Tibial artery (tissue), 4 donors: ENCODE results near the gene LIME1.

Source experiments
- DNase-seq, 2 donors: peaks; one replicate each; pipeline ENCODE4 v3.0.0-alpha.2; 2019
- H3K27ac ChIP-seq, 2 donors: fragments of 200-600 bp; sonication (generic) in 1 of 2; 1 replicate in 1 of 2; 2 replicates in 1 of 2; pipeline ENCODE4 v1.5.1; 2018 to 2019; ENCODE audit warnings: mild to moderate bottlenecking in 1 of 2
- H3K27me3 ChIP-seq, 2 donors: fragments of 200-600 bp; sonication (generic) in 1 of 2; one replicate each; pipeline versions ENCODE4 v1.5.1 to v1.6.0; 2016 to 2019
- H3K36me3 ChIP-seq, 3 donors: fragments of 200-600 bp; sonication (generic) in 2 of 3; one replicate each; pipeline ENCODE4 v1.5.1; 2016 to 2019; ENCODE audit warnings: mild to moderate bottlenecking in 2 of 3
- H3K4me1 ChIP-seq, 4 donors: fragments of 200-600 bp; sonication (generic) in 2 of 4; 1 replicate in 3 of 4; 2 replicates in 1 of 4; pipeline ENCODE4 v1.5.1; 2016 to 2019
- H3K4me3 ChIP-seq, 2 donors: fragments of 200-600 bp; sonication (generic) in 1 of 2; 1 replicate in 1 of 2; 2 replicates in 1 of 2; pipeline ENCODE4 v1.5.1; 2018 to 2019; ENCODE audit warnings: mild to moderate bottlenecking in 2 of 2
- H3K9me3 ChIP-seq, 3 donors: fragments of 200-600 bp; sonication (generic) in 1 of 3; one replicate each; pipeline ENCODE4 v1.5.1; 2016 to 2019
- CTCF ChIP-seq, 2 experiments: fragments of 200-600 bp in 1 of 2; fragments of 450-650 bp in 1 of 2; IDR thresholded peaks; one replicate each; pipeline ENCODE4 v1.5.1; 2017 to 2019; ENCODE audit warnings: antibody characterized with exemption in 2 of 2, mild to moderate bottlenecking in 1 of 2, moderate library complexity in 1 of 2
- intact Hi-C: fragments of 100-400 bp; cut with DNase I; formaldehyde crosslinking; loops from one replicate; pipeline ENCODE4 v1.15.0; 2023; ENCODE audit warnings: low total_unique reads

LIME1 gene

DNA sequence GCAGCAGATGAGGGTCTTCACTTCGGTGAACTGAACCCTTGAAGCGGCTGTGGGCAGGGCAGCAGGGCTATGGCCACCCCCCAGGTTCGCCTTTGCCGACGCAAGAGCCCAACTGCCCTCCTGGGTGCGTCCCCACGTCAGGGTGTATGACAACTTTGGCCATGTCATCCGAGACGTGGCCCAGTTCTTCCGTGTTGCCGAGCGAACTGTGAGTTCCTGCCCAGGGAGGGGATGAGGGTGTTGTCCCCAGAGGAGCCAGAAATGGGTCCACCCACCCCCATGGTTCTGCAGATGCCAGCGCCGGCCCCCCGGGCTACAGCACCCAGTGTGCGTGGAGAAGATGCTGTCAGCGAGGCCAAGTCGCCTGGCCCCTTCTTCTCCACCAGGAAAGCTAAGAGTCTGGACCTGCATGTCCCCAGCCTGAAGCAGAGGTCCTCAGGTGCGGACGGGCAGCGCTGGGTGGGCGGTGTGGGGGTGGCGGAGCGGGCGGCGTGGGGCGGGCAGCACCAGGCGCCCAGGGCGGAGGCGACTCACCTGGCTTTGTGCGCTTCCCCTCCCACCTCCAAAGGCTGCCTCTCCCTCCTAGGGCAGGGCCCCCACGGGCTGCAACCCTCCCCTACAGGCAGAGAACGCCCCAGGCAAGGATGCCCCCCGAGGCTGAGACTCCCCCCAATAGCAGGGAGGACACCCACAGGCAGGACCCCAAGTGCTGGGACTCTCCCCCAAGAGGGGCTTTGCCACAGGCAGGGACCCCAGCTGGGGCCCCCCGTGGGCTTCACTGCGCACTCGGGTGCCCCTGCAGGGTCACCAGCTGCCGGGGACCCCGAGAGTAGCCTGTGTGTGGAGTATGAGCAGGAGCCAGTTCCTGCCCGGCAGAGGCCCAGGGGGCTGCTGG, 46.2 kb upstream of the LIME1 start:
- Histone ChIP-seq H3K36me3 (peaks cover 0 to 35% (median 21%) of the 10 kb centered on the region in 3 donors), H3K9me3 (no peaks in the 10 kb centered on the region), H3K4me1 (peaks cover 4 to 32% (median 21%) of the 10 kb centered on the region in 4 donors), H3K27me3 (no peaks in the 10 kb centered on the region), H3K27ac (no peak overlapping the region), H3K4me3 (no peak overlapping the region)
- intact Hi-C loops, result no loop called here
- DNase-seq, result no peak
- no peak for TF ChIP-seq CTCF (IDR thresholded peaks at IDR 0.05)

DNA sequence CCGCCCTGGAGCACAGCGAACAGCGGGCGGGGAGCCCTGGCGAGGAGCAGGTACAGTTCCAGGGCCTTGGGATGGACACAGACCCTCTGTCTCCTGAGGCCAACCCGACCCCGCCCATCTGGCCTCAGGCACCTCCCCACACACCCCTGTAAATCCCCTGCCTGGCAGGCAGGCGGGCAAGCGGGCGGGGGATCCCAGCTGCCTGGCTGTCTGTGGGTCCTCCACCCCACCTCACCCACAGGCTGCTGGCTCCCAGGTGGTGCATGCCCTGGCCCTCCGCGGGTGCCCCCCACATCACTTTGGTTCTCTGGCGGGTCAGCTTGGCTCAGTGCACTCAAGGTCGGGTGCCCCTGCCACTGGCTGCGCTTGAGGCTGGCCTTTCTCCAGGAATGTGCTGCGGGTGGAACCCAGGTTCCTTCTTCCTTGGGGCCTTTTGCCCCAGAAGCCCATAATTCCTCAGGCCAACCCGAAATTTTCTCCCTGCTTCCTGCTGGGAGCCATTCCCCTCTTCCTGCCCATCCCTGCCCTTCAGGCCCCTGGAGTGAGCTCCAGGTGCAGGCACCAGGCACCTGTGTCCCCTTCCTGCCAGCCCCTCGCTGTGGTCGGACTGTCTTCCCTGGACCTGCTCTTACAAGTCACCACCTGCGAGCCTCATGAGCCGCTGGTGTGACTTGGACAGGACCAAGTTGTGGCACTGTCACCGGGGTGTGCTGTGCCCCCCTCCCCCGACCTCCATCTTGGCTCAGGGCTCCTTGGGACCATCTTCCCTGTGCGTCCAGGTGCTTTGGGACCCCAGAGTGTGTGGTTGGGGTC, 45.4 kb upstream of the LIME1 start:
- peaks cover 0 to 38% (median 28%) of the 10 kb centered on the region in 3 donors for H3K36me3 ChIP-seq
- H3K27me3 ChIP-seq, result no peaks in the 10 kb centered on the region
- no peak for TF ChIP-seq CTCF (IDR thresholded peaks at IDR 0.05)
- DNase-seq, result peak in 1 of 2 donors; percentile 67
- intact Hi-C loops, result no loop called here
- H3K4me3 ChIP-seq, result no peak overlapping the region
- H3K9me3 ChIP-seq, result no peaks in the 10 kb centered on the region
- H3K4me1 ChIP-seq, result peaks cover 4 to 29% (median 23%) of the 10 kb centered on the region in 4 donors
- H3K27ac ChIP-seq, result no peak overlapping the region

GRCh38 chr20:63691711-63692435, 44.6 kb upstream of the LIME1 start:
- intact Hi-C loops, result no loop called here
- no peaks in the 10 kb centered on the region for H3K9me3 ChIP-seq
- no peak for TF ChIP-seq CTCF (IDR thresholded peaks at IDR 0.05)
- H3K27me3 ChIP-seq, result no peaks in the 10 kb centered on the region
- peaks cover 4 to 29% (median 22%) of the 10 kb centered on the region in 4 donors for H3K4me1 ChIP-seq
- peak in 1 of 2 donors; percentile 66 for DNase-seq
- H3K4me3 ChIP-seq, result no peak overlapping the region
- peaks cover 0 to 34% (median 28%) of the 10 kb centered on the region in 3 donors for H3K36me3 ChIP-seq
- no peak overlapping the region for H3K27ac ChIP-seq

DNA sequence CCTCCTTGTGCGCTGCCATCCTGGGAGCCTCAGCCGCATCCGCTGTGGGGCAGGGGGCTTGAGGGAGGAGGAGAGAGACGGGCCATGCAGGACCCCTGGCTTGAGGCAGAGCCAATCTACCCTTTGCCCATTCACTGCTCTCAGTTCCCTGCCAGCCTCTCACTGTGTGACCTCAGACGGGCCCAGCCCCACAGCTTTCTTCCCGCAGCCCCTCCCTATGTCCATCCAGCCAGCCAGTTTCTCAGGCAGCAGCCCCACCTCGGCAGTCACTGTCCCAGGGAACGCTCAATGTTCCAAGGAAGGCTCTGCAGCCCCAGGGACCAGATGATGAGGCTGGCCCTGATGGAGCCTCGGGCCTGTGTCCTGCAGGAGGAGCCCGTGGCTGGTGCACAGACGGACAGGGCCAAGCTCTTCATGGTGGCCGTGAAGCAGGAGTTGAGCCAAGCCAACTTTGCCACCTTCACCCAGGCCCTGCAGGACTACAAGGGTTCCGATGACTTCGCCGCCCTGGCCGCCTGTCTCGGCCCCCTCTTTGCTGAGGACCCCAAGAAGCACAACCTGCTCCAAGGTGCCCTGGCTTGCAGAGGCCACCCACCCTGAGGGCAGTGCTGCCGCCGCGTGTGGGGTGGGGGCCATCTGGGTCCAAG, 43.9 kb upstream of the LIME1 start:
- H3K27me3 ChIP-seq, result no peaks in the 10 kb centered on the region
- no peak overlapping the region for H3K4me3 ChIP-seq
- peaks cover 0 to 29% (median 21%) of the 10 kb centered on the region in 4 donors for H3K4me1 ChIP-seq
- peaks cover 0 to 34% (median 30%) of the 10 kb centered on the region in 3 donors for H3K36me3 ChIP-seq
- DNase-seq, result peak in 1 of 2 donors; percentile 70
- no peaks in the 10 kb centered on the region for H3K9me3 ChIP-seq
- intact Hi-C loops, result no loop called here
- no peak overlapping the region for H3K27ac ChIP-seq
- TF ChIP-seq CTCF (IDR thresholded peaks at IDR 0.05), result no peak
